Measurements from ENCODE around the gene IQGAP2.

Gene IQGAP2

GRCh38 chr5:76664079-76664478 lies 261.0 kb downstream of the IQGAP2 start:
- H3K27ac ChIP-seq (ENCODE audit: low read depth, low read length) = no peak overlapping the region
- no CpG with 5 or more reads among the region's 6 CpGs for WGBS (ENCODE audit: extremely low coverage, insufficient coverage, insufficient read length)

GRCh38 chr5:76667495-76667894 lies 264.4 kb downstream of the IQGAP2 start:
- no peak overlapping the region for H3K18ac ChIP-seq (ENCODE audit: low read length)
- no peaks in the 10 kb centered on the region for H3K27me3 ChIP-seq (ENCODE audit: insufficient read depth, low read length)
- H2BK120ac ChIP-seq (ENCODE audit: insufficient read depth, low read length, poor library complexity) = no peak overlapping the region
- H3K4me1 ChIP-seq (ENCODE audit: control insufficient read depth in 1 of 2, insufficient read depth in 2 of 2, low read length in 2 of 2) = no peaks in the 10 kb centered on the region
- H3K9ac ChIP-seq (ENCODE audit: low read length) = no peak overlapping the region
- no peak overlapping the region for H3K4me2 ChIP-seq (ENCODE audit: low read length)
- H3K4me3 ChIP-seq (ENCODE audit: low read depth, low read length) = no peak overlapping the region
- no peak overlapping the region for H3K23ac ChIP-seq (ENCODE audit: low read length)
- H3K27ac ChIP-seq (ENCODE audit: low read depth, low read length) = no peak overlapping the region
- no peak overlapping the region for H4K91ac ChIP-seq (ENCODE audit: low read depth, low read length)
- H3K4ac ChIP-seq (ENCODE audit: low read depth, low read length) = no peak overlapping the region
- no peaks in the 10 kb centered on the region for H3K79me2 ChIP-seq (ENCODE audit: control insufficient read depth, insufficient read depth, low read length, poor library complexity)
- no peak for DNase-seq
- WGBS (ENCODE audit: extremely low coverage, insufficient coverage, insufficient read length) = no CpG with 5 or more reads among the region's 2 CpGs
- no peaks in the 10 kb centered on the region for H3K79me1 ChIP-seq (ENCODE audit: low read length)
- no peak overlapping the region for H2AFZ ChIP-seq (ENCODE audit: insufficient read depth, low read length, poor library complexity)
- H2BK12ac ChIP-seq (ENCODE audit: low read length) = no peak overlapping the region
- H3K14ac ChIP-seq (ENCODE audit: low read length) = no peak overlapping the region
- H4K12ac ChIP-seq (ENCODE audit: low read depth, low read length) = no peak overlapping the region
- no peak overlapping the region for H2AK5ac ChIP-seq (ENCODE audit: low read length)
- H2BK5ac ChIP-seq (ENCODE audit: low read depth, low read length, poor library complexity) = no peak overlapping the region
- H3K36me3 ChIP-seq (ENCODE audit: control insufficient read depth in 1 of 2, insufficient read depth in 2 of 2, low read length in 2 of 2) = no peaks in the 10 kb centered on the region
- no peaks in the 10 kb centered on the region for H3K9me3 ChIP-seq (ENCODE audit: insufficient read depth, low read depth, low read length)
- H4K8ac ChIP-seq (ENCODE audit: low read depth, low read length) = no peak overlapping the region

More at GRCh38 chr5:76664079-76664478, 261.0 kb downstream of the IQGAP2 start:
- no peaks in the 10 kb centered on the region for H3K27me3 ChIP-seq (ENCODE audit: insufficient read depth, low read length)
- no peak overlapping the region for H2BK12ac ChIP-seq (ENCODE audit: low read length)
- no peak overlapping the region for H3K14ac ChIP-seq (ENCODE audit: low read length)
- no peak overlapping the region for H3K23ac ChIP-seq (ENCODE audit: low read length)
- no peak for DNase-seq
- H3K79me1 ChIP-seq (ENCODE audit: low read length) = no peaks in the 10 kb centered on the region
- no peak overlapping the region for H2BK5ac ChIP-seq (ENCODE audit: low read depth, low read length, poor library complexity)
- peaks cover 0 to 2% of the 10 kb centered on the region in 2 experiments for H3K36me3 ChIP-seq (ENCODE audit: control insufficient read depth in 1 of 2, insufficient read depth in 2 of 2, low read length in 2 of 2)
- no peak overlapping the region for H3K4ac ChIP-seq (ENCODE audit: low read depth, low read length)
- no peak overlapping the region for H3K4me2 ChIP-seq (ENCODE audit: low read length)
- no peaks in the 10 kb centered on the region for H3K79me2 ChIP-seq (ENCODE audit: control insufficient read depth, insufficient read depth, low read length, poor library complexity)
- no peak overlapping the region for H2AFZ ChIP-seq (ENCODE audit: insufficient read depth, low read length, poor library complexity)
- H2BK120ac ChIP-seq (ENCODE audit: insufficient read depth, low read length, poor library complexity) = no peak overlapping the region
- H3K18ac ChIP-seq (ENCODE audit: low read length) = no peak overlapping the region
- no peak overlapping the region for H4K91ac ChIP-seq (ENCODE audit: low read depth, low read length)
- H3K4me3 ChIP-seq (ENCODE audit: low read depth, low read length) = no peak overlapping the region
- H3K9me3 ChIP-seq (ENCODE audit: insufficient read depth, low read depth, low read length) = no peaks in the 10 kb centered on the region
- no peak overlapping the region for H3K9ac ChIP-seq (ENCODE audit: low read length)
- H3K4me1 ChIP-seq (ENCODE audit: control insufficient read depth in 1 of 2, insufficient read depth in 2 of 2, low read length in 2 of 2) = no peaks in the 10 kb centered on the region
- H2AK5ac ChIP-seq (ENCODE audit: low read length) = no peak overlapping the region
- no peak overlapping the region for H4K8ac ChIP-seq (ENCODE audit: low read depth, low read length)
- H4K12ac ChIP-seq (ENCODE audit: low read depth, low read length) = no peak overlapping the region

GRCh38 chr5:76669245-76669644 lies 266.2 kb downstream of the IQGAP2 start:
- Histone ChIP-seq H3K79me2 (ENCODE audit: control insufficient read depth, insufficient read depth, low read length, poor library complexity) (no peaks in the 10 kb centered on the region), H3K23ac (ENCODE audit: low read length) (no peak overlapping the region), H3K27me3 (ENCODE audit: insufficient read depth, low read length) (no peaks in the 10 kb centered on the region), H4K91ac (ENCODE audit: low read depth, low read length) (no peak overlapping the region), H3K4me1 (ENCODE audit: control insufficient read depth in 1 of 2, insufficient read depth in 2 of 2, low read length in 2 of 2) (no peaks in the 10 kb centered on the region), H2BK12ac (ENCODE audit: low read length) (no peak overlapping the region), H3K4ac (ENCODE audit: low read depth, low read length) (no peak overlapping the region), H3K9me3 (ENCODE audit: insufficient read depth, low read depth, low read length) (no peaks in the 10 kb centered on the region), H3K4me2 (ENCODE audit: low read length) (no peak overlapping the region), H2AFZ (ENCODE audit: insufficient read depth, low read length, poor library complexity) (no peak overlapping the region), H3K79me1 (ENCODE audit: low read length) (no peaks in the 10 kb centered on the region), H4K8ac (ENCODE audit: low read depth, low read length) (no peak overlapping the region), H2BK120ac (ENCODE audit: insufficient read depth, low read length, poor library complexity) (no peak overlapping the region), H3K18ac (ENCODE audit: low read length) (no peak overlapping the region), H2AK5ac (ENCODE audit: low read length) (no peak overlapping the region), H3K14ac (ENCODE audit: low read length) (no peak overlapping the region), H3K36me3 (ENCODE audit: control insufficient read depth in 1 of 2, insufficient read depth in 2 of 2, low read length in 2 of 2) (no peaks in the 10 kb centered on the region), H2BK5ac (ENCODE audit: low read depth, low read length, poor library complexity) (no peak overlapping the region), H3K4me3 (ENCODE audit: low read depth, low read length) (no peak overlapping the region), H3K27ac (ENCODE audit: low read depth, low read length) (no peak overlapping the region), H4K12ac (ENCODE audit: low read depth, low read length) (no peak overlapping the region), H3K9ac (ENCODE audit: low read length) (no peak overlapping the region)
- WGBS (ENCODE audit: extremely low coverage, insufficient coverage, insufficient read length) = no CpG with 5 or more reads among the region's 5 CpGs
- peak in 1 of 2 donors; percentile 55 for DNase-seq

- Histone ChIP-seq H2BK120ac (ENCODE audit: insufficient read depth, low read length, poor library complexity) (no peak overlapping the region), H3K36me3 (ENCODE audit: control insufficient read depth in 1 of 2, insufficient read depth in 2 of 2, low read length in 2 of 2) (no peaks in the 10 kb centered on the region), H3K9ac (ENCODE audit: low read length) (no peak overlapping the region), H2BK5ac (ENCODE audit: low read depth, low read length, poor library complexity) (no peak overlapping the region), H3K4me3 (ENCODE audit: low read depth, low read length) (no peak overlapping the region), H2BK12ac (ENCODE audit: low read length) (no peak overlapping the region), H3K4me2 (ENCODE audit: low read length) (no peak overlapping the region), H3K18ac (ENCODE audit: low read length) (no peak overlapping the region), H2AK5ac (ENCODE audit: low read length) (no peak overlapping the region), H3K9me3 (ENCODE audit: insufficient read depth, low read depth, low read length) (no peaks in the 10 kb centered on the region), H4K91ac (ENCODE audit: low read depth, low read length) (no peak overlapping the region), H3K79me1 (ENCODE audit: low read length) (no peaks in the 10 kb centered on the region), H3K23ac (ENCODE audit: low read length) (no peak overlapping the region), H3K27me3 (ENCODE audit: insufficient read depth, low read length) (no peaks in the 10 kb centered on the region), H2AFZ (ENCODE audit: insufficient read depth, low read length, poor library complexity) (no peak overlapping the region), H4K8ac (ENCODE audit: low read depth, low read length) (no peak overlapping the region), H3K4ac (ENCODE audit: low read depth, low read length) (no peak overlapping the region), H3K79me2 (ENCODE audit: control insufficient read depth, insufficient read depth, low read length, poor library complexity) (no peaks in the 10 kb centered on the region), H3K27ac (ENCODE audit: low read depth, low read length) (no peak overlapping the region), H3K14ac (ENCODE audit: low read length) (no peak overlapping the region), H4K12ac (ENCODE audit: low read depth, low read length) (no peak overlapping the region), H3K4me1 (ENCODE audit: control insufficient read depth in 1 of 2, insufficient read depth in 2 of 2, low read length in 2 of 2) (no peaks in the 10 kb centered on the region)
- no peak for DNase-seq
- WGBS (ENCODE audit: extremely low coverage, insufficient coverage, insufficient read length) = no CpG with 5 or more reads among the region's 3 CpGs
These were observed 267.4 kb downstream of the IQGAP2 start for GRCh38 chr5:76670508-76670907.

Data from trophoblast cell (in vitro differentiated cells and primary cell).